H9 (cell line): ENCODE measurements around the gene MYO5B. TPM values are rescaled to one million over a fixed set of nuclear protein-coding genes. Genes with fewer than 3 reads are reported as not detected.

ENCODE experiments used
- DNase-seq: peaks from one replicate; pipeline ENCODE4 v3.0.0-alpha.2; 2017
- H2AFZ ChIP-seq: one replicate; pipeline ENCODE4 v1.6.1; 2013; ENCODE audit warnings: mild to moderate bottlenecking, low read length, control low read depth, moderate library complexity
- H2AK5ac ChIP-seq: 2 replicates; pipeline ENCODE4 v1.6.1; 2013; ENCODE audit warnings: low read length, control low read depth, mixed read lengths; ENCODE audit not compliant: insufficient read length
- H2BK120ac ChIP-seq: one replicate; pipeline ENCODE4 v1.6.1; 2013; ENCODE audit warnings: low read depth, mild to moderate bottlenecking, low read length, control low read depth, inconsistent platforms; ENCODE audit not compliant: poor library complexity, severe bottlenecking
- H2BK12ac ChIP-seq: 2 replicates; pipeline ENCODE4 v1.6.1; 2013; ENCODE audit warnings: low read length, control low read depth, mixed read lengths, low read depth; ENCODE audit not compliant: insufficient read length
- H2BK15ac ChIP-seq: 2 replicates; pipeline ENCODE4 v1.6.1; 2013; ENCODE audit warnings: low read depth, low read length, control low read depth
- H2BK20ac ChIP-seq: one replicate; pipeline ENCODE4 v1.6.1; 2013; ENCODE audit warnings: low read depth, mild to moderate bottlenecking, low read length, control low read depth, inconsistent platforms; ENCODE audit not compliant: poor library complexity, severe bottlenecking
- H2BK5ac ChIP-seq: 2 replicates; pipeline ENCODE4 v1.6.1; 2013; ENCODE audit warnings: low read length, control low read depth, mixed read lengths; ENCODE audit not compliant: insufficient read length
- H3K14ac ChIP-seq: 2 replicates; pipeline ENCODE4 v1.6.1; 2013; ENCODE audit warnings: low read length, control low read depth; ENCODE audit not compliant: insufficient read depth
- H3K18ac ChIP-seq: 2 replicates; pipeline ENCODE4 v1.6.1; 2013; ENCODE audit warnings: low read depth, mild to moderate bottlenecking, mixed read lengths, low read length, control low read depth; ENCODE audit not compliant: insufficient read length
- H3K23ac ChIP-seq: 2 replicates; pipeline ENCODE4 v1.6.1; 2013; ENCODE audit warnings: low read length, control low read depth, mixed read lengths, low read depth; ENCODE audit not compliant: insufficient read length
- H3K23me2 ChIP-seq: 2 replicates; pipeline ENCODE4 v1.6.1; 2013; ENCODE audit warnings: low read depth, mild to moderate bottlenecking, mixed read lengths, low read length, control low read depth; ENCODE audit not compliant: insufficient read length, poor library complexity, severe bottlenecking
- H3K27ac ChIP-seq: 2 replicates; pipeline ENCODE4 v1.5.1; 2013; ENCODE audit warnings: low read length, control low read depth, mixed read lengths, low read depth; ENCODE audit not compliant: insufficient read length
- H3K27me3 ChIP-seq: 2 replicates; pipeline ENCODE4 v1.6.1; 2013; ENCODE audit warnings: low read length, control low read depth, inconsistent platforms; ENCODE audit not compliant: insufficient read depth
- H3K4ac ChIP-seq: 2 replicates; pipeline ENCODE4 v1.6.1; 2013; ENCODE audit warnings: low read depth, mild to moderate bottlenecking, control low read depth, inconsistent platforms, low read length, moderate library complexity
- H3K4me1 ChIP-seq: 2 replicates; pipeline ENCODE4 v1.6.1; 2013; ENCODE audit warnings: low read length, control low read depth, inconsistent platforms; ENCODE audit not compliant: insufficient read depth
- H3K4me2 ChIP-seq: 2 replicates; pipeline ENCODE4 v1.6.1; 2013; ENCODE audit warnings: low read length, control low read depth, mixed read lengths; ENCODE audit not compliant: insufficient read length, insufficient read depth
- H3K56ac ChIP-seq: 2 replicates; pipeline ENCODE4 v1.6.1; 2013; ENCODE audit warnings: low read depth, mild to moderate bottlenecking, mixed read lengths, low read length, control low read depth; ENCODE audit not compliant: insufficient read length
- H3K79me1 ChIP-seq: 2 replicates; pipeline ENCODE4 v1.6.1; 2013; ENCODE audit warnings: low read depth, mild to moderate bottlenecking, moderate library complexity, low read length, control low read depth, inconsistent platforms; ENCODE audit not compliant: insufficient read depth, poor library complexity, severe bottlenecking
- H3K79me2 ChIP-seq: 2 replicates; pipeline ENCODE4 v1.6.1; 2013; ENCODE audit warnings: low read length, control low read depth, inconsistent platforms; ENCODE audit not compliant: insufficient read depth
- H3K9ac ChIP-seq: 2 replicates; pipeline ENCODE4 v1.6.1; 2013; ENCODE audit warnings: low read length, control low read depth, mixed read lengths; ENCODE audit not compliant: insufficient read length; ENCODE audit errors: extremely low read depth
- H3K9me3 ChIP-seq: one replicate; pipeline ENCODE4 v1.6.1; 2013; ENCODE audit warnings: low read depth, low read length, inconsistent platforms; ENCODE audit not compliant: control insufficient read depth
- H3T11ph ChIP-seq: one replicate; pipeline ENCODE4 v1.6.1; 2013; ENCODE audit warnings: mild to moderate bottlenecking, low read length, control low read depth, inconsistent platforms
- H4K20me1 ChIP-seq: one replicate; pipeline ENCODE4 v1.6.1; 2013; ENCODE audit not compliant: control insufficient read depth, insufficient read length, insufficient read depth
- H4K5ac ChIP-seq: 2 replicates; pipeline ENCODE4 v1.6.1; 2013; ENCODE audit warnings: low read depth, mild to moderate bottlenecking, mixed read lengths, low read length, control low read depth; ENCODE audit not compliant: insufficient read length
- H4K8ac ChIP-seq: replicated peaks from 2 replicates; pipeline ENCODE4 v1.6.1; 2013; ENCODE audit warnings: low read length, control low read depth, mixed read lengths, low read depth; ENCODE audit not compliant: insufficient read length
- H4K91ac ChIP-seq: 2 replicates; pipeline ENCODE4 v1.6.1; 2013; ENCODE audit warnings: low read depth, mild to moderate bottlenecking, moderate library complexity, mixed read lengths, low read length, control low read depth; ENCODE audit not compliant: insufficient read length
- H3K27ac Mint-ChIP-seq, 3 experiments: 2 replicates in 2 of 3; 3 replicates in 1 of 3; pipeline ENCODE4 v1.8.0; 2020 to 2021; ENCODE audit warnings: mixed read lengths in 3 of 3, mild to moderate bottlenecking in 1 of 3, moderate library complexity in 1 of 3
- H3K27me3 Mint-ChIP-seq: 2 replicates; pipeline ENCODE4 v1.8.0; 2021; ENCODE audit warnings: low read depth, mild to moderate bottlenecking, moderate library complexity, mixed read lengths
- H3K36me3 Mint-ChIP-seq, 3 experiments: 2 replicates in 2 of 3; 3 replicates in 1 of 3; pipeline ENCODE4 v1.8.0; 2020 to 2021; ENCODE audit warnings: low read depth in 3 of 3, mixed read lengths in 3 of 3; ENCODE audit not compliant: insufficient read depth in 1 of 3
- H3K4me1 Mint-ChIP-seq, 2 experiments: 2 replicates each; pipeline ENCODE4 v1.8.0; 2020; ENCODE audit warnings: mixed read lengths in 2 of 2
- H3K4me3 Mint-ChIP-seq, 2 experiments: 2 replicates in 1 of 2; 3 replicates in 1 of 2; pipeline ENCODE4 v1.8.0; 2020 to 2021; ENCODE audit warnings: mild to moderate bottlenecking in 2 of 2, mixed read lengths in 2 of 2, moderate library complexity in 1 of 2
- H3K9me3 Mint-ChIP-seq, 2 experiments: 2 replicates in 1 of 2; 3 replicates in 1 of 2; pipeline ENCODE4 v1.8.0; 2020; ENCODE audit warnings: mild to moderate bottlenecking in 2 of 2, mixed read lengths in 2 of 2, moderate library complexity in 1 of 2
- CTCF ChIP-seq: fragments of 200-600 bp; sonication (generic); conservative IDR thresholded peaks from 3 replicates; pipeline ENCODE4 v1.8.0; 2021; ENCODE audit warnings: antibody characterized with exemption, mild to moderate bottlenecking
- WGBS: extraction: QIAGEN DNeasy Blood & Tissue Kit; methylation state at CpG from one replicate; pipeline ENCODE4 v1.1.7; 2013; ENCODE audit warnings: missing lambda C conversion rate, low lambda C conversion rate, mixed read lengths; ENCODE audit not compliant: insufficient read length; ENCODE audit errors: extremely low coverage; 5-methylcytosine and 5-hydroxymethylcytosine counted together
- total RNA-seq: library from RNA; stranded (reverse); gene quantifications from 2 replicates; pipeline ENCODE4 v1.2.1, GENCODE V29; 2021

Gene MYO5B
- total RNA-seq, 1 experiment from 2014 or later: 9.3 TPM

- no peaks in the 10 kb centered on the region for H3K36me3 Mint-ChIP-seq
- H3T11ph ChIP-seq: no peak overlapping the region
Measured at GRCh38 chr18:50171406-50171805, 23.5 kb downstream of the MYO5B start.

More at GRCh38 chr18:50171406-50171805, 23.5 kb downstream of the MYO5B start:
- no peak overlapping the region for H3K18ac ChIP-seq
- H3K4ac ChIP-seq: no peak overlapping the region
- H4K8ac ChIP-seq: no peak overlapping the region
- H3K79me1 ChIP-seq: no peaks in the 10 kb centered on the region
- no peak overlapping the region for H3K9ac ChIP-seq
- no peaks in the 10 kb centered on the region for H3K79me2 ChIP-seq
- H3K27ac Mint-ChIP-seq: no peak overlapping the region
- WGBS: no CpG with 5 or more reads among the region's 2 CpGs
- no peak overlapping the region for H3K4me2 ChIP-seq
- H4K91ac ChIP-seq: no peak overlapping the region
- no peak overlapping the region for H2BK5ac ChIP-seq
- no peak overlapping the region for H2BK120ac ChIP-seq
- H3K56ac ChIP-seq: no peak overlapping the region
- H4K5ac ChIP-seq: no peak overlapping the region
- H3K27me3 Mint-ChIP-seq: peaks cover 3% of the 10 kb centered on the region; the same call in 1 of the 2 replicates
- H2BK12ac ChIP-seq: no peak overlapping the region
- no peaks in the 10 kb centered on the region for H3K27me3 ChIP-seq
- no peaks in the 10 kb centered on the region for H3K4me1 ChIP-seq
- no peak overlapping the region for H2AK5ac ChIP-seq
- H3K9me3 ChIP-seq: no peaks in the 10 kb centered on the region
- H3K27ac ChIP-seq: no peak overlapping the region
- no peak overlapping the region for H3K23ac ChIP-seq
- no peak overlapping the region for H2BK15ac ChIP-seq
- no peak for DNase-seq
- no peak for TF ChIP-seq CTCF
- no peaks in the 10 kb centered on the region for H3K9me3 Mint-ChIP-seq
- no peak overlapping the region for H2BK20ac ChIP-seq
- H2AFZ ChIP-seq: no peak overlapping the region
- peaks cover 0 to 3% of the 10 kb centered on the region in 2 experiments; a peak in 1 of 4 replicates for H3K4me1 Mint-ChIP-seq
- H3K14ac ChIP-seq: no peak overlapping the region
- no peak overlapping the region for H3K4me3 Mint-ChIP-seq
- H4K20me1 ChIP-seq: no peaks in the 10 kb centered on the region
- H3K23me2 ChIP-seq: no peaks in the 10 kb centered on the region
